ENCODE measurements around the gene LY6G6C.
"Not testable (repeated sequence)": the region's sequence is repeated elsewhere in the genome, so short reads cannot be mapped to it uniquely, and the experiment has no call there.

Gene LY6G6C

DNA sequence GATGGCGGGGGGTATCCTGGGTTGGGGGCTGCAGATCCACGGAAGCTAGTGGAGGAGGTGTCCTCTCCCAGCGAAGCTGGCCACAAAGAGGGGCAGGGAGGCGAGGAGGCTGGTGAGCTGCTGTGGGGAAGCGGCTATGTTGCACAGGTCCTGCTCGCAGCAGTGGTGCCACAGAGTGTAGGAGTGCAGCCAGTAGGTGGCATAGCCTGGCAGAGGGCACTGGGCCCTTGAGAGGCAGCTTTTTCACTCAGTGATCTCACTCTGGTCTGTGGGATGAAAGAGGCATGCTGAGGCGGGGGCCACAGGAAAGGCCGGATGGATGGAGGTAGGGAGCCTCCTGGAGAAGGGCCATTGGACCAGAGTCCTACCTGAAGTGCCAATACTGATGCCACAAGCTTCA, 9.2 kb downstream of the LY6G6C start:
- Histone ChIP-seq H3K27ac (ENCODE audit: low read depth, low read length, poor library complexity, severe bottlenecking) (no peak overlapping the region), H3K9me3 (ENCODE audit: low read length) (no peaks in the 10 kb centered on the region), H3K4me3 (ENCODE audit: low read depth, low read length, poor library complexity, severe bottlenecking) (no peak overlapping the region), H3K36me3 (ENCODE audit: insufficient read depth, low read length) (no peaks in the 10 kb centered on the region), H3K9me2 (ENCODE audit: low read depth, low read length) (no peaks in the 10 kb centered on the region), H3K9ac (ENCODE audit: low read length) (no peak overlapping the region), H3K4me1 (ENCODE audit: insufficient read depth, low read length, severe bottlenecking) (no peaks in the 10 kb centered on the region), H3K27me3 (ENCODE audit: insufficient read depth, low read length) (peaks cover 10% of the 10 kb centered on the region; the same call in 1 of the 2 replicates), H3K79me2 (ENCODE audit: insufficient read depth, low read length) (no peaks in the 10 kb centered on the region), H4K20me1 (ENCODE audit: insufficient read depth, low read length) (no peaks in the 10 kb centered on the region), H3F3A (ENCODE audit: insufficient read depth, low read length) (0 out of 2 replicates have a peak, but pooled peaks cover 4% of the 10 kb centered on the region), H2AFZ (ENCODE audit: low read length) (no peak overlapping the region), H3K4me2 (ENCODE audit: low read length) (no peak overlapping the region)
- TF ChIP-seq EZH2 (IDR thresholded peaks at IDR 0.05; ENCODE audit: borderline replicate concordance, low read length) (no peak), CTCF (IDR thresholded peaks at IDR 0.05; ENCODE audit: low read length) (peak; percentile 47)

- H3K9me2 ChIP-seq (ENCODE audit: low read depth, low read length), result no peaks in the 10 kb centered on the region
- no peaks in the 10 kb centered on the region for H3F3A ChIP-seq (ENCODE audit: insufficient read depth, low read length)
- H2AFZ ChIP-seq (ENCODE audit: low read length), result no peak overlapping the region
- H3K27ac ChIP-seq (ENCODE audit: low read depth, low read length, poor library complexity, severe bottlenecking), result no peak overlapping the region
- no peaks in the 10 kb centered on the region for H4K20me1 ChIP-seq (ENCODE audit: insufficient read depth, low read length)
- H3K36me3 ChIP-seq (ENCODE audit: insufficient read depth, low read length), result no peaks in the 10 kb centered on the region
- H3K4me3 ChIP-seq (ENCODE audit: low read depth, low read length, poor library complexity, severe bottlenecking), result no peak overlapping the region
- H3K4me2 ChIP-seq (ENCODE audit: low read length), result no peak overlapping the region
- no peaks in the 10 kb centered on the region for H3K4me1 ChIP-seq (ENCODE audit: insufficient read depth, low read length, severe bottlenecking)
- H3K9ac ChIP-seq (ENCODE audit: low read length), result no peak overlapping the region
- no peaks in the 10 kb centered on the region for H3K9me3 ChIP-seq (ENCODE audit: low read length)
- TF ChIP-seq EZH2 (IDR thresholded peaks at IDR 0.05; ENCODE audit: borderline replicate concordance, low read length), result no peak
- TF ChIP-seq CTCF (IDR thresholded peaks at IDR 0.05; ENCODE audit: low read length), result no peak
- no peaks in the 10 kb centered on the region for H3K79me2 ChIP-seq (ENCODE audit: insufficient read depth, low read length)
- peaks cover 10% of the 10 kb centered on the region; the same call in 1 of the 2 replicates for H3K27me3 ChIP-seq (ENCODE audit: insufficient read depth, low read length)
Observed at GRCh38 chr6:31711233-31711632, 10.3 kb downstream of the LY6G6C start.

DNA sequence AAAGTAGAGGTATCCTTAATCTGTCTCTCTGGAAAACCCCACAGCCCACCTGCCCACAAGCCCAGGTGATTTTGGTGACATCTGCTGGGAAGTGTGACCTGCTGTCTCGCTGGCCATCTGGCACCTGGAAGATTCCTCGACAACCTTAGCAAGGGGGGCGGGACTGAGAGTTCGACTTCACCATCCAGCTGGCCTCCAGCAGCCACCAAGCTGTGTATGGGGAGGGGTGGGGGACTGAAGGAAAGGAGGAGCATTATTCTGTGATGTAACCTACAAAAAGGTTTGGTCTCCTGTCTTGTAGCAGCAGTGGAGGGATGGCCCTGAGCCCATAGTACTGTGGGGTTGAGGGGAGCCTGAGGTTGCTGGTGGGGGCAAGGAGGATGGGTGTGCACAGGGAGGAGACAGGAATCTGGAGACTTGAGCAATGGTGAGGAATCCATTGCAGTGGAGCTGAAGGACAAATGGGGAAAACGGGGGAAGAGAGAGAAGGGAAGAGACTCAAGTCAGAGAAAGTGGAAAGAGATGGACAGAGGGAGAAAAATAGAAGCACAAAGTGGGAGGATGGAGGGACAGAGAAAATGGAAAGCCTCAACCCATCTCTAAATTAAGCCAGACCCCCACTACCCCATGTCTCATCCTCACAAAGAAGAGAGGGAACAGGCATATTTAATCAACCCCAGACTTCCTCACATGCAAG, 10.9 kb downstream of the LY6G6C start:
- peaks cover 10% of the 10 kb centered on the region; the same call in 1 of the 2 replicates for H3K27me3 ChIP-seq (ENCODE audit: insufficient read depth, low read length)
- no peak overlapping the region for H3K9ac ChIP-seq (ENCODE audit: low read length)
- no peaks in the 10 kb centered on the region for H3K79me2 ChIP-seq (ENCODE audit: insufficient read depth, low read length)
- no peak overlapping the region for H3K27ac ChIP-seq (ENCODE audit: low read depth, low read length, poor library complexity, severe bottlenecking)
- H2AFZ ChIP-seq (ENCODE audit: low read length), result no peak overlapping the region
- no peak overlapping the region for H3K4me2 ChIP-seq (ENCODE audit: low read length)
- H3K9me3 ChIP-seq (ENCODE audit: low read length), result no peaks in the 10 kb centered on the region
- no peaks in the 10 kb centered on the region for H3K36me3 ChIP-seq (ENCODE audit: insufficient read depth, low read length)
- no peaks in the 10 kb centered on the region for H3K4me1 ChIP-seq (ENCODE audit: insufficient read depth, low read length, severe bottlenecking)
- no peak overlapping the region for H3K4me3 ChIP-seq (ENCODE audit: low read depth, low read length, poor library complexity, severe bottlenecking)
- H3K9me2 ChIP-seq (ENCODE audit: low read depth, low read length), result no peaks in the 10 kb centered on the region
- no peaks in the 10 kb centered on the region for H4K20me1 ChIP-seq (ENCODE audit: insufficient read depth, low read length)
- H3F3A ChIP-seq (ENCODE audit: insufficient read depth, low read length), result no peaks in the 10 kb centered on the region
- TF ChIP-seq EZH2 (IDR thresholded peaks at IDR 0.05; ENCODE audit: borderline replicate concordance, low read length) (no peak), CTCF (IDR thresholded peaks at IDR 0.05; ENCODE audit: low read length) (no peak)

DNA sequence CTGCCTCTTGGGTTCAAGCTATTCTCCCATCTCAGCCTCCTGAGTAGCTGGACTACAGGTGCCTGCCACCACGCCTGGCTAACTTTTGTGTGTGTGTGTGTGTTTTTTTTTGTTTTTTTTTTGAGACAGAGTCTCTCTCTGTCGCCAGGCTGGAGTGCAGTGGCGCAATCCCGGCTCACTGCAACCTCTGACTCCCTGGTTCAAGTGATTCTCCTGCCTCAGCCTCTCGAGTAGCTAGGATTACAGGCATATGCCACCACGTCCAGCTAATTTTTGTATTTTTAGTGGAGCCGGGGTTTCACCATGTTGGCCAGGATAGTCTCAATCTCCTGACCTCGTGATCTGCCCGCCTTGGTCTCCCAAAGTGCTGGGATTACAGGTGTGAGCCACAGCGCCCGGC, 12.4 kb downstream of the LY6G6C start:
- not testable (repeated sequence) for H3K9me3 ChIP-seq (ENCODE audit: low read length); H3K9me2 ChIP-seq (ENCODE audit: low read depth, low read length); H3K4me3 ChIP-seq (ENCODE audit: low read depth, low read length, poor library complexity, severe bottlenecking); H3K27me3 ChIP-seq (ENCODE audit: insufficient read depth, low read length); H4K20me1 ChIP-seq (ENCODE audit: insufficient read depth, low read length); H3K27ac ChIP-seq (ENCODE audit: low read depth, low read length, poor library complexity, severe bottlenecking); H3K4me2 ChIP-seq (ENCODE audit: low read length); H3K9ac ChIP-seq (ENCODE audit: low read length); H2AFZ ChIP-seq (ENCODE audit: low read length); H3F3A ChIP-seq (ENCODE audit: insufficient read depth, low read length); H3K36me3 ChIP-seq (ENCODE audit: insufficient read depth, low read length); H3K4me1 ChIP-seq (ENCODE audit: insufficient read depth, low read length, severe bottlenecking); H3K79me2 ChIP-seq (ENCODE audit: insufficient read depth, low read length)
